SH-SY5Y (cell line): ENCODE measurements around the gene DOCK2.

ENCODE experiments used
- GATA2 ChIP-seq: IDR thresholded peaks from 2 replicates; pipeline ENCODE4 v1.6.1; 2011; ENCODE audit warnings: mild to moderate bottlenecking, low read depth, low read length
- GATA3 ChIP-seq: IDR thresholded peaks from 2 replicates; pipeline ENCODE4 v1.6.1; 2011; ENCODE audit warnings: low read depth, mild to moderate bottlenecking, low read length, moderate library complexity

GRCh38 chr5:170071748-170072147 lies 434.7 kb downstream of the DOCK2 start:
- TF ChIP-seq GATA3 (no peak), GATA2 (no peak)
